GM12878 (cell line): Measurements from ENCODE around the gene ABCD3. TPM values are rescaled to one million over a fixed set of nuclear protein-coding genes. Genes with fewer than 3 reads are reported as not detected.
"Not testable (repeated sequence)": the region's sequence is repeated elsewhere in the genome, so short reads cannot be mapped to it uniquely, and the experiment has no call there.

Experiments used
- ATAC-seq: fragments of 200-7000 bp; cut with Tn5 transposase; 3 replicates; pipeline ENCODE4 v1.9.1; 2020; ENCODE audit warnings: mild to moderate bottlenecking, moderate library complexity
- BruUV-seq: library from RNA; stranded (reverse); fragments of 400-500 nt; replicated peaks from 2 replicates; lab custom pipeline; 2021; lab: Mats Ljungman, UMichigan
- CTCF ChIA-PET: fragments of 300-600 bp; sonication (Branson Sonifier 250); formaldehyde crosslinking; extraction: SDS; loops from one replicate; lab custom pipeline; 2021; ENCODE audit warnings: inconsistent platforms; lab: Yijun Ruan, JAX
- POLR2A ChIA-PET: fragments of 350-600 bp; formaldehyde crosslinking; extraction: SDS; loops from one replicate; lab custom pipeline; 2021; ENCODE audit warnings: inconsistent platforms; lab: Charles Lee
- RAD21 ChIA-PET: fragments of 300-600 bp; sonication (Branson Sonifier 250); formaldehyde crosslinking; loops from one replicate; lab custom pipeline; 2023; ENCODE audit warnings: antibody characterized with exemption; ENCODE audit not compliant: unreplicated experiment; lab: Charles Lee
- SMC1A ChIA-PET: fragments of 300-600 bp; sonication (Branson Sonifier 250); formaldehyde crosslinking; loops from one replicate; lab custom pipeline; 2023; ENCODE audit not compliant: unreplicated experiment, uncharacterized antibody; lab: Charles Lee
- DNase-seq: peaks from one replicate; pipeline ENCODE4 v3.0.0-alpha.2; 2011; ENCODE audit warnings: low read depth, low spot score
- FAIRE-seq: peaks from 3 replicates; lab custom pipeline; 2011; peaks lifted over from hg19 to GRCh38; lab: Jason Lieb, UNC
- H2AFZ ChIP-seq: 2 replicates; pipeline ENCODE4 v1.6.0; 2011; ENCODE audit warnings: low read depth, low read length, control low read depth; ENCODE audit not compliant: control insufficient read depth
- H3K27ac ChIP-seq: 2 replicates; pipeline ENCODE4 v1.5.1; 2011; ENCODE audit warnings: control low read depth; ENCODE audit not compliant: control insufficient read depth, insufficient read depth
- H3K27me3 ChIP-seq, 2 experiments: replicated peaks in 1 of 2; 2 replicates each; pipeline versions ENCODE4 v1.6.0 to v1.6.1; 2011; ENCODE audit warnings: low read length in 1 of 2; ENCODE audit not compliant: control insufficient read depth in 2 of 2, insufficient read depth in 2 of 2
- H3K36me3 ChIP-seq, 2 experiments: 2 replicates each; pipeline ENCODE4 v1.5.1; 2011; ENCODE audit warnings: low read length in 1 of 2; ENCODE audit not compliant: control insufficient read depth in 2 of 2, insufficient read depth in 2 of 2
- H3K4me1 ChIP-seq: 2 replicates; pipeline ENCODE4 v1.6.1; 2011; ENCODE audit warnings: mild to moderate bottlenecking, low read length, moderate library complexity, mixed read lengths; ENCODE audit not compliant: control insufficient read depth, insufficient read depth
- H3K4me2 ChIP-seq: 2 replicates; pipeline ENCODE4 v1.6.0; 2011; ENCODE audit warnings: control low read depth; ENCODE audit not compliant: control insufficient read depth, insufficient read depth
- H3K4me3 ChIP-seq: fragments of 200-600 bp; sonication (generic); 2 replicates; pipeline ENCODE4 v1.5.1; 2016
- H3K79me2 ChIP-seq: 2 replicates; pipeline ENCODE4 v1.6.0; 2011; ENCODE audit warnings: low read length; ENCODE audit not compliant: control insufficient read depth, insufficient read depth
- H3K9ac ChIP-seq: 2 replicates; pipeline ENCODE4 v1.8.0; 2011; ENCODE audit warnings: low read length, control low read depth, mixed read lengths; ENCODE audit not compliant: control insufficient read depth, insufficient read depth
- H3K9me3 ChIP-seq: replicated peaks from 3 replicates; pipeline ENCODE4 v1.5.1; 2011; ENCODE audit warnings: mild to moderate bottlenecking, low read length; ENCODE audit not compliant: control insufficient read depth, insufficient read depth
- H4K20me1 ChIP-seq: 2 replicates; pipeline ENCODE4 v1.6.0; 2011; ENCODE audit not compliant: control insufficient read depth, insufficient read depth
- WGBS: methylation state at CpG from one replicate; pipeline ENCODE4 v1.1.6; 2016; ENCODE audit warnings: low lambda C conversion rate; ENCODE audit not compliant: insufficient replicate concordance, insufficient coverage; ENCODE audit errors: missing lambda C conversion rate; 5-methylcytosine and 5-hydroxymethylcytosine counted together
- in situ Hi-C: fragments of 300-500 bp; cut with MboI; formaldehyde crosslinking; loops from 9 replicates; pipeline ENCODE4 v1.14.3; 2018; ENCODE audit warnings: mixed read lengths
- intact Hi-C: fragments of 100-400 bp; cut with micrococcal nuclease; formaldehyde crosslinking; loops from one replicate; pipeline ENCODE4 v1.14.2; 2022; ENCODE audit not compliant: unreplicated experiment
- polyA plus RNA-seq, 11 experiments: library from polyadenylated mRNA; depleted of rRNA in 4 of 11; unstranded in 6 of 11; stranded (reverse) in 5 of 11; fragments of >200 nt; fragmentation: Nextera tagmentation in 4 of 11; fragmentation: Illumina TruSeq in 1 of 11; extraction: Ambion mirVana in 4 of 11; extraction: Trizol in 1 of 11; gene quantifications; 1 replicate in 1 of 11; 2 replicates in 10 of 11; pipeline versions ENCODE4 v1.2.1 to v1.2.3, GENCODE V29; 2011 to 2016; ENCODE audit warnings: inconsistent platforms in 2 of 11, missing spikeins in 2 of 11, low read depth in 1 of 11
- total RNA-seq, 4 experiments: library from RNA; depleted of rRNA in 3 of 4; stranded (reverse); fragments of >200 nt in 3 of 4; fragmentation: Illumina TruSeq in 1 of 4; extraction: Trizol in 1 of 4; gene quantifications; 2 replicates each; pipeline versions ENCODE4 v1.2.1 to v1.2.3, GENCODE V29; 2013 to 2021

Gene ABCD3
- total and polyA plus RNA-seq, 10 of the 15 experiments (the other 5 are each of a cell fraction or from before 2014, with no cell fraction given) = 15.1 to 40.2 (median 24.1) TPM

GRCh38 chr1:94566436-94566835, 148.2 kb downstream of the ABCD3 start:
- BruUV-seq, H3K4me2 ChIP-seq, POLR2A ChIA-PET, H4K20me1 ChIP-seq, SMC1A ChIA-PET, H3K9me3 ChIP-seq, H3K27me3 ChIP-seq, FAIRE-seq, DNase-seq, RAD21 ChIA-PET, H3K4me3 ChIP-seq, intact Hi-C loops, H3K9ac ChIP-seq, H3K36me3 ChIP-seq, in situ Hi-C loops, H2AFZ ChIP-seq, H3K27ac ChIP-seq, H3K4me1 ChIP-seq, H3K79me2 ChIP-seq, ATAC-seq: not testable (repeated sequence)
- 36% methylated on average over 5 of the region's 5 CpGs for WGBS
- CTCF ChIA-PET = interaction anchor here (0.5 kb wide), 1 partner anchor 563 kb away, joined by 3 read pairs; no protein-coding TSS in a partner anchor

- ATAC-seq, H2AFZ ChIP-seq, RAD21 ChIA-PET, POLR2A ChIA-PET, H3K27me3 ChIP-seq, H3K36me3 ChIP-seq, BruUV-seq, H3K9ac ChIP-seq, DNase-seq, FAIRE-seq, H3K27ac ChIP-seq, CTCF ChIA-PET, in situ Hi-C loops, H3K79me2 ChIP-seq, H3K4me2 ChIP-seq, H3K4me3 ChIP-seq, intact Hi-C loops, H3K4me1 ChIP-seq, H3K9me3 ChIP-seq, H4K20me1 ChIP-seq: not testable (repeated sequence)
- SMC1A ChIA-PET = interaction anchor here (0.6 kb wide), 1 partner anchor 1666 kb away, joined by 3 read pairs; no protein-coding TSS in a partner anchor
- 41% methylated on average over 2 of the region's 2 CpGs for WGBS
Measured at GRCh38 chr1:94567975-94568607, 149.9 kb downstream of the ABCD3 start.

Other genes starting within 250 kb of the ABCD3 start
- gene ARHGAP29, start 180.8 kb upstream of the ABCD3 start, total RNA-seq (2014; rRNA removed) = under 0.01 TPM in 2 replicates
- gene ARHGAP29, start 180.8 kb upstream of the ABCD3 start, total RNA-seq (2014; rRNA removed; fragmentation: Illumina TruSeq; extraction: Trizol) = 0.05 TPM in 1 of 2 replicates, not detected in the other
- 0.18 and 0.24 TPM in 2 replicates for gene ARHGAP29, start 180.8 kb upstream of the ABCD3 start, total RNA-seq (2021)
- not detected in 2 replicates for gene ARHGAP29, start 180.8 kb upstream of the ABCD3 start, polyA plus RNA-seq (2011; rRNA removed)
- 0.06 TPM in 2 replicates for gene ARHGAP29, start 180.8 kb upstream of the ABCD3 start, polyA plus RNA-seq (2014; fragmentation: Illumina TruSeq; extraction: Trizol)
- gene ARHGAP29, start 180.8 kb upstream of the ABCD3 start, polyA plus RNA-seq (2014; fragmentation: Nextera tagmentation; extraction: Ambion mirVana) = under 1 TPM in 1 of 2 experiments, not detected in 1; 0.02 TPM
- 0.03 TPM in 1 of 2 replicates, not detected in the other for gene ARHGAP29, start 180.8 kb upstream of the ABCD3 start, polyA plus RNA-seq (2014; rRNA removed)
- gene ARHGAP29, start 180.8 kb upstream of the ABCD3 start, polyA plus RNA-seq (2016; fragmentation: Nextera tagmentation; extraction: Ambion mirVana) = under 1 TPM; 0.14 to 0.43 TPM
- gene F3, start 123.4 kb downstream of the ABCD3 start, total RNA-seq (2014; rRNA removed) = not detected in 2 replicates
- not detected in 2 replicates for gene F3, start 123.4 kb downstream of the ABCD3 start, total RNA-seq (2014; rRNA removed; fragmentation: Illumina TruSeq; extraction: Trizol)
- 0.33 and 0.48 TPM in 2 replicates for gene F3, start 123.4 kb downstream of the ABCD3 start, total RNA-seq (2021)
- gene F3, start 123.4 kb downstream of the ABCD3 start, polyA plus RNA-seq (2011; rRNA removed) = 0.18 and 0.19 TPM in 2 replicates
- not detected in 2 replicates for gene F3, start 123.4 kb downstream of the ABCD3 start, polyA plus RNA-seq (2014; fragmentation: Illumina TruSeq; extraction: Trizol)
- gene F3, start 123.4 kb downstream of the ABCD3 start, polyA plus RNA-seq (2014; fragmentation: Nextera tagmentation; extraction: Ambion mirVana) = not detected
- gene F3, start 123.4 kb downstream of the ABCD3 start, polyA plus RNA-seq (2014; rRNA removed) = not detected in 2 replicates
- not detected for gene F3, start 123.4 kb downstream of the ABCD3 start, polyA plus RNA-seq (2016; fragmentation: Nextera tagmentation; extraction: Ambion mirVana)